Neural progenitor cell (in vitro differentiated cells): ENCODE results near the gene EYS.
"Not testable (repeated sequence)": the region's sequence is repeated elsewhere in the genome, so short reads cannot be mapped to it uniquely, and the experiment has no call there.

Source experiments
- CTCF ChIP-seq: fragments of 200-600 bp; sonication (generic); IDR thresholded peaks from 2 replicates; pipeline ENCODE4 v1.5.1; 2017; ENCODE audit warnings: antibody characterized with exemption, mild to moderate bottlenecking
- EZH2phosphoT487 ChIP-seq: fragments of 200-600 bp; sonication (generic); IDR thresholded peaks from 2 replicates; pipeline ENCODE4 v1.6.1; 2017; ENCODE audit warnings: antibody characterized with exemption

GRCh38 chr6:65627434-65627999 is 79.5 kb downstream of the EYS start:
- not testable (repeated sequence) for TF ChIP-seq CTCF, EZH2phosphoT487
